IMR-90 (cell line): ENCODE data around the gene ZNF3. TPM values are rescaled to one million over a fixed set of nuclear protein-coding genes. Genes with fewer than 3 reads are reported as not detected.

Experiments
- ATAC-seq: fragments of 200-7000 bp; cut with Tn5 transposase; 2 replicates; pipeline ENCODE4 v1.9.1; 2020; ENCODE audit warnings: low read depth, mild to moderate bottlenecking, moderate library complexity
- BruUV-seq: library from RNA; stranded (reverse); fragments of 400-500 nt; replicated peaks from 2 replicates; lab custom pipeline; 2021; lab: Mats Ljungman, UMichigan
- CTCF ChIA-PET: fragments of 300-600 bp; formaldehyde crosslinking; extraction: SDS; loops from one replicate; lab custom pipeline; 2021; ENCODE audit warnings: antibody characterized with exemption; lab: Yijun Ruan, JAX
- POLR2A ChIA-PET: fragments of 300-600 bp; sonication (Branson Sonifier 250); formaldehyde crosslinking; loops from one replicate; lab custom pipeline; 2022; ENCODE audit warnings: antibody characterized with exemption; ENCODE audit not compliant: unreplicated experiment; lab: Charles Lee
- DNase-seq: peaks from one replicate; pipeline ENCODE4 v3.0.0; 2013
- H2AFZ ChIP-seq: replicated peaks from 2 replicates; pipeline ENCODE3; 2013; ENCODE audit warnings: low read length, mild to moderate bottlenecking; ENCODE audit not compliant: poor library complexity
- H2AK5ac ChIP-seq: 2 replicates; pipeline ENCODE4 v1.6.1; 2013; ENCODE audit warnings: low read depth, low read length, inconsistent platforms
- H2AK9ac ChIP-seq: replicated peaks from 2 replicates; pipeline ENCODE3; 2013; ENCODE audit warnings: mild to moderate bottlenecking, low read depth, low read length, moderate library complexity; ENCODE audit not compliant: poor library complexity
- H2BK120ac ChIP-seq: 2 replicates; pipeline ENCODE4 v1.6.1; 2013; ENCODE audit warnings: low read depth, low read length, inconsistent platforms
- H2BK15ac ChIP-seq: 3 replicates; pipeline ENCODE4 v1.6.1; 2013; ENCODE audit warnings: low read depth, low read length, inconsistent platforms
- H2BK20ac ChIP-seq: 2 replicates; pipeline ENCODE4 v1.6.1; 2013; ENCODE audit warnings: low read depth, mild to moderate bottlenecking, inconsistent platforms, low read length, moderate library complexity
- H2BK5ac ChIP-seq: 2 replicates; pipeline ENCODE4 v1.6.1; 2013; ENCODE audit warnings: mild to moderate bottlenecking, low read depth, low read length, inconsistent platforms; ENCODE audit not compliant: poor library complexity, severe bottlenecking
- H3K14ac ChIP-seq: replicated peaks from 2 replicates; pipeline ENCODE4 v1.6.1; 2013; ENCODE audit warnings: low read depth, low read length, inconsistent platforms
- H3K18ac ChIP-seq: 2 replicates; pipeline ENCODE4 v1.6.1; 2013; ENCODE audit warnings: low read depth, low read length, control low read depth
- H3K23ac ChIP-seq: 2 replicates; pipeline ENCODE4 v1.6.1; 2013; ENCODE audit warnings: low read depth, low read length, inconsistent platforms
- H3K27ac ChIP-seq: 2 replicates; pipeline ENCODE4 v1.5.1; 2013; ENCODE audit warnings: mild to moderate bottlenecking, control low read depth, low read length; ENCODE audit not compliant: insufficient read depth
- H3K27me3 ChIP-seq: 2 replicates; pipeline ENCODE4 v1.6.1; 2013; ENCODE audit warnings: low read length; ENCODE audit not compliant: control insufficient read depth, insufficient read depth
- H3K36me3 ChIP-seq: 2 replicates; pipeline ENCODE4 v1.6.1; 2013; ENCODE audit warnings: low read length, mixed read lengths; ENCODE audit not compliant: control insufficient read depth, insufficient read depth
- H3K4ac ChIP-seq: 2 replicates; pipeline ENCODE4 v1.6.1; 2013; ENCODE audit warnings: low read depth, low read length, inconsistent platforms
- H3K4me1 ChIP-seq: 2 replicates; pipeline ENCODE4 v1.6.1; 2013; ENCODE audit warnings: low read length, mixed read lengths; ENCODE audit not compliant: control insufficient read depth, insufficient read depth
- H3K4me2 ChIP-seq: 2 replicates; pipeline ENCODE4 v1.6.1; 2013; ENCODE audit warnings: low read depth, mild to moderate bottlenecking, control low read depth, low read length, moderate library complexity
- H3K4me3 ChIP-seq: 2 replicates; pipeline ENCODE4 v1.5.1; 2013; ENCODE audit warnings: low read depth, mild to moderate bottlenecking, control low read depth, low read length, moderate library complexity; ENCODE audit not compliant: insufficient read depth
- H3K56ac ChIP-seq: 2 replicates; pipeline ENCODE4 v1.6.1; 2013; ENCODE audit warnings: low read length, inconsistent platforms; ENCODE audit not compliant: insufficient read depth; ENCODE audit errors: extremely low read depth
- H3K79me1 ChIP-seq, 2 experiments: 2 replicates each; pipeline ENCODE4 v1.6.1; 2013; ENCODE audit warnings: low read length in 2 of 2, inconsistent platforms in 1 of 2, low read depth in 1 of 2
- H3K9ac ChIP-seq: 2 replicates; pipeline ENCODE4 v1.6.1; 2013; ENCODE audit warnings: low read depth, low read length, control low read depth
- H3K9me1 ChIP-seq: 2 replicates; pipeline ENCODE4 v1.6.1; 2013; ENCODE audit warnings: low read length, inconsistent platforms; ENCODE audit not compliant: insufficient read depth
- H3K9me3 ChIP-seq: 2 replicates; pipeline ENCODE4 v1.6.1; 2013; ENCODE audit warnings: low read length; ENCODE audit not compliant: control insufficient read depth, insufficient read depth
- H4K20me1 ChIP-seq: 2 replicates; pipeline ENCODE4 v1.6.1; 2013; ENCODE audit warnings: low read length, inconsistent platforms; ENCODE audit not compliant: insufficient read depth
- H4K5ac ChIP-seq: 2 replicates; pipeline ENCODE4 v1.6.1; 2013; ENCODE audit warnings: mild to moderate bottlenecking, low read depth, low read length, control low read depth
- H4K8ac ChIP-seq, 2 experiments: 2 replicates each; pipeline ENCODE4 v1.6.1; 2013; ENCODE audit warnings: low read depth in 2 of 2, low read length in 2 of 2, control low read depth in 1 of 2, inconsistent platforms in 1 of 2
- H4K91ac ChIP-seq: 2 replicates; pipeline ENCODE4 v1.6.1; 2013; ENCODE audit warnings: low read depth, low read length, inconsistent platforms; ENCODE audit not compliant: insufficient read depth
- BHLHE40 ChIP-seq: fragments of 150-350 bp; IDR thresholded peaks from 2 replicates; pipeline ENCODE4 v1.6.1; 2016; ENCODE audit warnings: mild to moderate bottlenecking, low read depth, low read length
- CEBPB ChIP-seq: IDR thresholded peaks from 2 replicates; pipeline ENCODE4 v1.6.1; 2012; ENCODE audit warnings: low read depth, low read length, improper control_type of control experiment
- CHD1 ChIP-seq: IDR thresholded peaks from 2 replicates; pipeline ENCODE4 v1.6.1; 2012; ENCODE audit warnings: low read depth, low read length, improper control_type of control experiment
- ELK1 ChIP-seq: fragments of 150-350 bp; IDR thresholded peaks from 2 replicates; pipeline ENCODE4 v1.6.1; 2016; ENCODE audit warnings: low read depth, mild to moderate bottlenecking, low read length, moderate library complexity, borderline replicate concordance
- FOS ChIP-seq: fragments of 150-350 bp; IDR thresholded peaks from 2 replicates; pipeline ENCODE4 v1.6.1; 2016; ENCODE audit warnings: low read depth, low read length
- MAFK ChIP-seq: IDR thresholded peaks from 2 replicates; pipeline ENCODE4 v1.6.1; 2012; ENCODE audit warnings: low read depth, low read length, improper control_type of control experiment
- MAZ ChIP-seq: IDR thresholded peaks from 2 replicates; pipeline ENCODE4 v1.6.1; 2012; ENCODE audit warnings: low read depth, mild to moderate bottlenecking, low read length, improper control_type of control experiment, moderate library complexity, borderline replicate concordance
- MXI1 ChIP-seq: IDR thresholded peaks from 2 replicates; pipeline ENCODE4 v1.6.1; 2012; ENCODE audit warnings: low read depth, mild to moderate bottlenecking, low read length, moderate library complexity, borderline replicate concordance
- NFE2L2 ChIP-seq: fragments of 150-350 bp; IDR thresholded peaks from 2 replicates; pipeline ENCODE4 v1.6.1; 2016; ENCODE audit warnings: low read depth, mild to moderate bottlenecking, low read length
- POLR2A ChIP-seq: IDR thresholded peaks from 2 replicates; pipeline ENCODE4 v1.6.1; 2012; ENCODE audit warnings: mild to moderate bottlenecking, low read depth, low read length
- RAD21 ChIP-seq: IDR thresholded peaks from 2 replicates; pipeline ENCODE4 v1.6.1; 2012; ENCODE audit warnings: low read length, improper control_type of control experiment
- RCOR1 ChIP-seq: IDR thresholded peaks from 2 replicates; pipeline ENCODE4 v1.6.1; 2012; ENCODE audit warnings: mild to moderate bottlenecking, low read length, improper control_type of control experiment; ENCODE audit not compliant: insufficient replicate concordance
- RFX5 ChIP-seq: IDR thresholded peaks from 2 replicates; pipeline ENCODE4 v1.8.0; 2012; ENCODE audit warnings: low read depth, mild to moderate bottlenecking, low read length, moderate library complexity
- SMC3 ChIP-seq: fragments of 150-350 bp; IDR thresholded peaks from 2 replicates; pipeline ENCODE4 v1.6.1; 2016; ENCODE audit warnings: low read depth, mild to moderate bottlenecking, antibody characterized with exemption, low read length, moderate library complexity
- WGBS, 2 experiments: methylation state at CpG; one replicate each; pipeline versions ENCODE4 v1.1.5 to v1.1.7; 2013; ENCODE audit warnings: missing lambda C conversion rate in 2 of 2; ENCODE audit not compliant: insufficient read length in 1 of 2; ENCODE audit errors: extremely low coverage in 2 of 2; 5-methylcytosine and 5-hydroxymethylcytosine counted together
- dilution Hi-C: fragments of 300-500 bp; cut with HindIII; formaldehyde crosslinking; loops from one replicate; pipeline ENCODE4 v1.14.3; 2018; ENCODE audit warnings: low sequenced_read_pairs; ENCODE audit not compliant: unreplicated experiment
- in situ Hi-C: fragments of 300-500 bp; cut with MboI; formaldehyde crosslinking; loops from 3 replicates; pipeline ENCODE4 v1.14.3; 2019; ENCODE audit warnings: low sequenced_read_pairs, inconsistent platforms, mixed read lengths
- intact Hi-C: fragments of 100-400 bp; cut with micrococcal nuclease; formaldehyde crosslinking; loops from 2 replicates; pipeline ENCODE4 v1.10.0; 2022
- polyA plus RNA-seq, 3 experiments: library from polyadenylated mRNA; depleted of rRNA; stranded (reverse); fragments of >200 nt; gene quantifications; 2 replicates each; pipeline ENCODE4 v1.2.3, GENCODE V29; 2012; ENCODE audit warnings: low replicate concordance in 1 of 3
- total RNA-seq: library from RNA; depleted of rRNA; stranded (reverse); fragments of >200 nt; gene quantifications from 2 replicates; pipeline ENCODE4 v1.2.3, GENCODE V29; 2012
- TF ChIP-seq, protein P1 (sequence below): fragments of 150-350 bp; IDR thresholded peaks from 2 replicates; pipeline ENCODE4 v1.6.1; 2017; ENCODE audit warnings: mild to moderate bottlenecking, antibody characterized with exemption, low read length, low read depth
- TF ChIP-seq, protein P2 (sequence below): conservative IDR thresholded peaks from 2 replicates; pipeline ENCODE4 v1.5.1; 2012; ENCODE audit warnings: mild to moderate bottlenecking, low read depth, low read length, improper control_type of control experiment

The ZNF3 gene
- total and polyA plus RNA-seq, 2 of the 4 experiments (the other 2 are of a cell fraction), result 24.8 to 30.8 TPM

GRCh38 chr7:100033526-100033925 lies 48.0 kb downstream of the ZNF3 start:
- POLR2A ChIA-PET, result no interaction called here

More at GRCh38 chr7:100033526-100033925, 48.0 kb downstream of the ZNF3 start:
- Histone ChIP-seq H3K4ac (peak overlapping the region; percentile 34; the same call in 1 of the 2 replicates), H3K9me3 (peaks cover 13% of the 10 kb centered on the region), H2BK15ac (peak overlapping the region; percentile 67; the same call in 1 of the 3 replicates), H4K5ac (no peak overlapping the region), H3K23ac (no peak overlapping the region), H3K14ac (no peak overlapping the region), H4K8ac (no peak overlapping the region), H3K4me2 (no peak overlapping the region), H4K20me1 (peaks cover 9% of the 10 kb centered on the region; the same call in 1 of the 2 replicates), H3K56ac (no peak overlapping the region), H3K9ac (no peak overlapping the region), H2AK5ac (no peak overlapping the region), H3K27ac (no peak overlapping the region), H2AK9ac (no peak overlapping the region), H2BK5ac (no peak overlapping the region), H2BK120ac (peak overlapping the region; percentile 91; the same call in 1 of the 2 replicates), H3K4me1 (peaks cover 16% of the 10 kb centered on the region), H3K18ac (no peak overlapping the region), H3K36me3 (peaks cover 52% of the 10 kb centered on the region), H3K79me1 (peaks cover 42 to 74% of the 10 kb centered on the region in 2 experiments), H3K4me3 (no peak overlapping the region), H2AFZ (no peak overlapping the region), H3K9me1 (peaks cover 12% of the 10 kb centered on the region), H4K91ac (no peak overlapping the region), H2BK20ac (no peak overlapping the region; the same call in 1 of the 2 replicates), H3K27me3 (no peaks in the 10 kb centered on the region)
- ATAC-seq, result no peak
- no peak for DNase-seq
- in situ Hi-C loops (no loop called here), intact Hi-C loops (no loop called here), dilution Hi-C loops (no loop called here)
- TF ChIP-seq CEBPB, result no peak
- TF ChIP-seq, protein P1, sequence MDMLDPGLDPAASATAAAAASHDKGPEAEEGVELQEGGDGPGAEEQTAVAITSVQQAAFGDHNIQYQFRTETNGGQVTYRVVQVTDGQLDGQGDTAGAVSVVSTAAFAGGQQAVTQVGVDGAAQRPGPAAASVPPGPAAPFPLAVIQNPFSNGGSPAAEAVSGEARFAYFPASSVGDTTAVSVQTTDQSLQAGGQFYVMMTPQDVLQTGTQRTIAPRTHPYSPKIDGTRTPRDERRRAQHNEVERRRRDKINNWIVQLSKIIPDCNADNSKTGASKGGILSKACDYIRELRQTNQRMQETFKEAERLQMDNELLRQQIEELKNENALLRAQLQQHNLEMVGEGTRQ, result no peak
- TF ChIP-seq CHD1, result no peak
- no peak for TF ChIP-seq FOS
- TF ChIP-seq NFE2L2, result no peak
- no peak for TF ChIP-seq BHLHE40
- TF ChIP-seq MXI1, result no peak
- TF ChIP-seq RFX5, result no peak
- TF ChIP-seq RAD21, result no peak
- no peak for TF ChIP-seq POLR2A
- TF ChIP-seq, protein P2, sequence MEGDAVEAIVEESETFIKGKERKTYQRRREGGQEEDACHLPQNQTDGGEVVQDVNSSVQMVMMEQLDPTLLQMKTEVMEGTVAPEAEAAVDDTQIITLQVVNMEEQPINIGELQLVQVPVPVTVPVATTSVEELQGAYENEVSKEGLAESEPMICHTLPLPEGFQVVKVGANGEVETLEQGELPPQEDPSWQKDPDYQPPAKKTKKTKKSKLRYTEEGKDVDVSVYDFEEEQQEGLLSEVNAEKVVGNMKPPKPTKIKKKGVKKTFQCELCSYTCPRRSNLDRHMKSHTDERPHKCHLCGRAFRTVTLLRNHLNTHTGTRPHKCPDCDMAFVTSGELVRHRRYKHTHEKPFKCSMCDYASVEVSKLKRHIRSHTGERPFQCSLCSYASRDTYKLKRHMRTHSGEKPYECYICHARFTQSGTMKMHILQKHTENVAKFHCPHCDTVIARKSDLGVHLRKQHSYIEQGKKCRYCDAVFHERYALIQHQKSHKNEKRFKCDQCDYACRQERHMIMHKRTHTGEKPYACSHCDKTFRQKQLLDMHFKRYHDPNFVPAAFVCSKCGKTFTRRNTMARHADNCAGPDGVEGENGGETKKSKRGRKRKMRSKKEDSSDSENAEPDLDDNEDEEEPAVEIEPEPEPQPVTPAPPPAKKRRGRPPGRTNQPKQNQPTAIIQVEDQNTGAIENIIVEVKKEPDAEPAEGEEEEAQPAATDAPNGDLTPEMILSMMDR, result no peak
- TF ChIP-seq SMC3, result no peak
- no peak for TF ChIP-seq MAZ
- TF ChIP-seq RCOR1, result no peak
- no peak for TF ChIP-seq MAFK
- TF ChIP-seq ELK1, result no peak
- no CpG with 5 or more reads among the region's 6 CpGs for WGBS, 2 experiments
- BruUV-seq, result no TSS peak
- CTCF ChIA-PET, result no interaction called here
